Activated CD4-positive, CD25-positive, alpha-beta regulatory T cell treated with anti-CD3 and anti-CD28 coated beads, Interleukin-2, amount 50 U/mL, for 24 hours (primary cell): Measurements from ENCODE around the gene TNRC6B.

Experiments
- ATAC-seq, 2 donors: fragments of 150-1000 bp; cut with Tn5 transposase; one replicate each; pipeline ENCODE4 v1.10.0; 2021; ENCODE audit warnings: mild to moderate bottlenecking in 1 of 2, moderate library complexity in 1 of 2

Gene TNRC6B

GRCh38 chr22:40328546-40329456 is 151.1 kb downstream of the TNRC6B start:
- no peak for ATAC-seq

GRCh38 chr22:40329466-40329865 is 151.7 kb downstream of the TNRC6B start:
- no peak for ATAC-seq

GRCh38 chr22:40330086-40330485 is 152.4 kb downstream of the TNRC6B start:
- ATAC-seq: no peak

- no peak for ATAC-seq
Measured at GRCh38 chr22:40330615-40331014, 152.9 kb downstream of the TNRC6B start.

- ATAC-seq: no peak
Measured at GRCh38 chr22:40331706-40332105, 154.0 kb downstream of the TNRC6B start.

GRCh38 chr22:40332319-40332781 is 154.6 kb downstream of the TNRC6B start:
- ATAC-seq: no peak

GRCh38 chr22:40334060-40334459 is 156.3 kb downstream of the TNRC6B start:
- no peak for ATAC-seq

- peak; percentile 38 to 44 for ATAC-seq
Measured at GRCh38 chr22:40334899-40335298, 157.2 kb downstream of the TNRC6B start.

- no peak for ATAC-seq
Measured at GRCh38 chr22:40335358-40335757, 157.6 kb downstream of the TNRC6B start.

- no peak for ATAC-seq
Measured at GRCh38 chr22:40340044-40340443, 162.3 kb downstream of the TNRC6B start.

GRCh38 chr22:40341604-40342003 is 163.9 kb downstream of the TNRC6B start:
- no peak for ATAC-seq

- ATAC-seq: no peak
Measured at GRCh38 chr22:40342521-40342920, 164.8 kb downstream of the TNRC6B start.

GRCh38 chr22:40345271-40345670 is 167.5 kb downstream of the TNRC6B start:
- no peak for ATAC-seq

- ATAC-seq: peak; percentile 48 to 49
Measured at GRCh38 chr22:40345815-40346184, 168.1 kb downstream of the TNRC6B start.

- peak; percentile 92 for ATAC-seq
Measured at GRCh38 chr22:40346185-40347118, 168.7 kb downstream of the TNRC6B start, which contains the start of gene ADSL. ADSL (plus strand) TSS chr22:40346500; CDS start chr22:40346559, 59 bp downstream.

- ATAC-seq: no peak
Measured at GRCh38 chr22:40347300-40347699, 169.6 kb downstream of the TNRC6B start.

GRCh38 chr22:40348025-40348658 is 170.4 kb downstream of the TNRC6B start:
- peak; percentile 17 to 30 for ATAC-seq

GRCh38 chr22:40352763-40353162 is 175.0 kb downstream of the TNRC6B start:
- no peak for ATAC-seq

- no peak for ATAC-seq
Measured at GRCh38 chr22:40361100-40361499, 183.4 kb downstream of the TNRC6B start.

- no peak for ATAC-seq
Measured at GRCh38 chr22:40363059-40363458, 185.3 kb downstream of the TNRC6B start.

- no peak for ATAC-seq
Measured at GRCh38 chr22:40364431-40364830, 186.7 kb downstream of the TNRC6B start.

- no peak for ATAC-seq
Measured at GRCh38 chr22:40366068-40366467, 188.3 kb downstream of the TNRC6B start.

GRCh38 chr22:40367342-40367741 is 189.6 kb downstream of the TNRC6B start:
- ATAC-seq: no peak
